ENCODE data around the gene OGFR.

GRCh38 chr20:62804021-62804626 lies 511 bp upstream of the OGFR start:
- no peak for TF ChIP-seq CTCF (conservative IDR thresholded peaks at IDR 0.05)
- TF ChIP-seq ZFX (IDR thresholded peaks at IDR 0.05): no peak
